GM12872 (cell line): Measurements from ENCODE around the gene LAMB2.

ENCODE experiments used
- TF ChIP-seq, protein P1 (sequence below): IDR thresholded peaks from 3 replicates; pipeline ENCODE4 v1.5.1; 2011; ENCODE audit warnings: low read depth, mild to moderate bottlenecking, low read length, moderate library complexity; ENCODE audit not compliant: insufficient read depth

The LAMB2 gene

DNA sequence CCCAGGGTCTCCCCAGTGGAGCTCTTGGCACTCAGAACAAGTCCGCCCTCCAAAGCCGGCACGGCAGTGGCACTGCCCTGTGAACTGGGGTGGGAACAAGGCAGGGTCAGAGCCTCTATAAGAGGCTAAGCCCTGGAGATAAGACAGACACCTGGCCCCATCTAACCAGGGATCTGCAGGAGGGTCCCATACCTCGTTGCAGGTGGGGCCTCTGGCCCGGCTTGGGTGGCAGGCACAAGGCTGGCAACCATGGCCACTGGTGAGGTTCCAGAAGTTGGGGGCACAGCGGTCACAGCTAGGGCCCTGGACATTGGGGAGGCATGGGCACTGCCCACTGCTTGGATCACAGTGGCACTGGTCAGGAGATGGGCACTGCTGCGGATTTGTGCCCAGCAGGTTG lies 8.6 kb downstream of the LAMB2 start:
- TF ChIP-seq, protein P1, sequence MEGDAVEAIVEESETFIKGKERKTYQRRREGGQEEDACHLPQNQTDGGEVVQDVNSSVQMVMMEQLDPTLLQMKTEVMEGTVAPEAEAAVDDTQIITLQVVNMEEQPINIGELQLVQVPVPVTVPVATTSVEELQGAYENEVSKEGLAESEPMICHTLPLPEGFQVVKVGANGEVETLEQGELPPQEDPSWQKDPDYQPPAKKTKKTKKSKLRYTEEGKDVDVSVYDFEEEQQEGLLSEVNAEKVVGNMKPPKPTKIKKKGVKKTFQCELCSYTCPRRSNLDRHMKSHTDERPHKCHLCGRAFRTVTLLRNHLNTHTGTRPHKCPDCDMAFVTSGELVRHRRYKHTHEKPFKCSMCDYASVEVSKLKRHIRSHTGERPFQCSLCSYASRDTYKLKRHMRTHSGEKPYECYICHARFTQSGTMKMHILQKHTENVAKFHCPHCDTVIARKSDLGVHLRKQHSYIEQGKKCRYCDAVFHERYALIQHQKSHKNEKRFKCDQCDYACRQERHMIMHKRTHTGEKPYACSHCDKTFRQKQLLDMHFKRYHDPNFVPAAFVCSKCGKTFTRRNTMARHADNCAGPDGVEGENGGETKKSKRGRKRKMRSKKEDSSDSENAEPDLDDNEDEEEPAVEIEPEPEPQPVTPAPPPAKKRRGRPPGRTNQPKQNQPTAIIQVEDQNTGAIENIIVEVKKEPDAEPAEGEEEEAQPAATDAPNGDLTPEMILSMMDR: no peak

DNA sequence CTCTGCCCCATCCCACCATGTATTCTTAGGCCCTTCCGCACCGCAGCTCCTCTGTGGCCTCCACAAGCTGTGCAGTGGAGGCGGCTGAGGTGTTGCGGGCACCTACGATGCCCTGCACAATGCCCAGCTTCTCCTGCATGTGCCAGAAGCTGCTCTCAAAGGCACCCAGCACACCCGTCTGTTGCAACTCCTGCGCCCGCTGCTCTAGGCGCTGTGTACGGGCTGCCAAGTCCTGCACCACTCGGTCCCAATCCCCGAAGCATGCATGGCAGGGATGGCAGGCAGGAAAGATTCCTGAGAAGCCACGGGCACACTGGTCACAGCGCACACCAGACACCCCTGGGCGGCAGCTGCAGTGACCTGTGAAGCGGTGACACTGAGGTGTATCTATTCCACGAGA lies 9.2 kb downstream of the LAMB2 start:
- TF ChIP-seq, protein P1: no peak

DNA sequence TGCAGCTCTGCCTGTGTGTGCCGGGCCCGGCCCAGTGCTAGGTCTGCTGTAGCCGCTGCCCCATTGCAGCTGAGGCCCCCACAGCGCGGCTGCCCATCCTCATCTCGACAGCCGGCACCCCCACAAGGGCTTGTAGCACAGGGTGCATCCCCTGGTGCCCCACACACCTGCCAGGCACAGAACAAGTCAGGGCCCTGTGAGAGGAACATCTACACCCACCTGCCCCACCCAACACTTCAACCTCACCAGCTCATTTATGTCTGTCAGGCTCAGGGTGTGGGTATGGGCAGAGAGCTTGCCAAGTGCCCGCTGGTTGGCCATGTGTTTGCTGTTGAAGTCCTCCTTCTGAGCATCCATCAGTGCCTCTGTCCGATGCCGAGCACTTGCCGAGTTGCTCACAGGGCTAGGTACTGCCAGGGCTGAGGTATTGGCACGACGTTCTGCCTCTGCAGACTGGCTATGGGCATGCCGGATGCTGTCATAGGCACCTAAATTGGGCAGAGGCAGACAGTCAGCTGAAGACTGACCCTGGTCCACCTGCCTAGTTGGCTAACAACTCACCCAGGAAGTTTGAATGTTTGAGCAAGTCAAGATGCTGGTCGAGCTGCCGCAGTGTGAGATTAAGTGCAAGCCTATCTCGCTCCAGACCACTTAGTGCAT lies 9.8 kb downstream of the LAMB2 start:
- TF ChIP-seq, protein P1: no peak

DNA sequence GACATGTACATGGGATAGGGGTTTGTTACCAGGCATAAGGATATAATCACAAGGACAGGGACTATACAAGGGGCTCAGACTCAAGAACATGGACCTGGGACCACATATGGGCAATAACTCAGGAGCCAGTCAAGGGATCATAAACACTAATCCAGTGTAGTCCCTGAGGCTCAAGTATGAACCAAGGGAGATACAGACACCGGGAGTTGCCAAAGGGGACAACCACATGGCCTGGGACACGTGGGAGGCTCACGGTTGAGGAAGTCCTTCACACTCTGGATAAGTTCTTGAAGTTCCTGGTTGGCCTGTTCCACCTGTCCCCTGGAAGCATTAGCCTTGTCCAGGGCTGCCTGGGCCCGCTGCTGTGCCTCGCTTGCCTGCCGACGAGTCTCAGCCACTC lies 10.4 kb downstream of the LAMB2 start:
- TF ChIP-seq, protein P1: no peak

DNA sequence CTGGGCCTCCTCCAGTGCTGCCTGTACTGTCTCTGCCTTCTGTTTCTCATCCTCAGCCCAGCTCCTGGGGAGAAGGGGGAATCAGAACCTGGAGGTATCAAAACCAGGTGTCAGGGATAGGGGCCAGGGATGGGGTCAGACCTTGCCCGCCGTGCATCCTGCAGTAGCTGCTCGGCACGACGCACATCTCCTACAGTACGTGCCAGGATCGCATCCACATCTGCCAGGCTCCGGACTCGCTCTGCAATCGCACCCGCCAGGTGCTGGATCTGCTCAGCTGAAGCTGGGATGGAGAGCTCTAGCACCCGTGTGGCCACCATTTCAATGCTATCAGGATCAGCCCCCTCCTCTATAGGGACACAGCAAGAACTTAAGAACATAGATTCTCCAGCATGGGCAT lies 10.8 kb downstream of the LAMB2 start:
- TF ChIP-seq, protein P1: no peak

DNA sequence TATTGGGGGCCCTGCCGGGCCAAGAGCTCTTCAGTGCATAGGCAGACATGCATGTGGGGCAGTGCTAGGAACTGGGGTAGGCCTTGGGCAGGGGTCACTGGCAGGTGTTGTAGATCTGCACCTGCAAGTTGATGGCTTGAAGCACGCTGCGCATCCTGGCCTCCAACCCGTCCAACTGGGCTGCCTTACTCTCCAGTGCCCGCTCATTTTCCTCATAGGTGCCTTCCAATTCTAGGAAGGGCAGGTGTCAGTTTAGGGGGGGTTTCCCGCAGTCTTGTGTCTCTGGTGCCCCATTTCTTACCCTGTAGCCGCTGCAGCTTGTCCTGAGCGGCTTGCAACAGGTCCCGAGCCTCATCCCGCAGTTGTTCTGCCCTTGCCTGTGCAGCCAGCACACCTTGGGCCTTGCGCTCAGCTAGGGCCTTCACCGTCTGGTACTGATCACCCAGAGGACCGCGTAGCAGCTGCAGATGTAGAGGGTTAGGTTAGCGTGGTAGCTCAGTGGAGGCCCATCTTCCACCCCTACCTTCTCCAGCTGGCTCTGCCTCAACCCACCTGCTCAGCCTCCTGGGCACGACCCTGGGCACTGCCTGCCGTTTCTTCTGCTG lies 11.6 kb downstream of the LAMB2 start:
- TF ChIP-seq, protein P1: no peak

DNA sequence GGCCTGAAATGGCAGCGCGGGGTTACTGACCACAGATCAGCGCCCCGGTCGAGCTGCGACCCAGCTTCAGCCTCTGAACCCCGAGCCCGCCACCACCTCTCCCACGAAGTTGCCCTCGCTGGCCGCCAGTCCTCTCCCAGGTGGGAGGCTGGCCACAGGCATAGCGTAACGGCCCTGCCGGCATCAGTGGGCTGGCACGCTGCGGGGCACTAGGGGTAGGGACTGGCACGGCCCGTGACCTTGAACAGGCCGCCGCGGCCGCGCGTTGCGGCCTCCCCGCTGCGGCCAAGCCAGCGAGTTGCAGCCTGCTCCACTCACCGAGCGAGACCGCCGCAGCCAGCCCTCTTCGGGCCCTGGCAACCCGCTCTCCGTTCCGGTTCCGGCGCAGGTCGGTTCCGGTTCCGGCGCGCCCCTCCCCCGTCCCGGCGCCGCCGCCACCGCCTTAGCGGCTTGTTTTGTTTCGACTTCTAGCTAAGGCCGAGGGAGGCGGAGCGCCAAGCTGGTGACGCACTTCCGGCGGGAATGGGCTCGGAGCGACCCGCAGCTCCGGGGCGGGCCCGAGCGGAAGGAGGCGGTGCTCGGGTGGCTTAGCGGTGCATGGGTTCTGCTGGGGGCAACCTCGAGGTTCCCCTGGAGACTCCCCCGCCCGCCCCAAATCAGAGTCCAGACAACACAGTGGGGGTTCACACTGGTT lies 12.3 kb downstream of the LAMB2 start, which contains the start of gene USP19:
Gene USP19 (minus strand): TSS at position 386 of the 694 bp plus-strand sequence. CDS start 1,678 bp downstream, outside the sequence.
- TF ChIP-seq, protein P1: 0 out of 3 replicates have a peak, but pooled peaks have one; percentile 2
